ENCODE measurements around the gene RNF220.

Gene RNF220

GRCh38 chr1:44587796-44588460, 182.9 kb downstream of the RNF220 start:
- no peak for DNase-seq (ENCODE audit: low read depth in 1 of 2, low spot score in 1 of 2)
- TF ChIP-seq JUND (IDR thresholded peaks at IDR 0.05; ENCODE audit: low read depth): no peak
- in situ Hi-C loops (cut with HindIII; ENCODE audit: low pct_unique_long_range_greater_than_20kb, low sequenced_read_pairs): no loop called here

DNA sequence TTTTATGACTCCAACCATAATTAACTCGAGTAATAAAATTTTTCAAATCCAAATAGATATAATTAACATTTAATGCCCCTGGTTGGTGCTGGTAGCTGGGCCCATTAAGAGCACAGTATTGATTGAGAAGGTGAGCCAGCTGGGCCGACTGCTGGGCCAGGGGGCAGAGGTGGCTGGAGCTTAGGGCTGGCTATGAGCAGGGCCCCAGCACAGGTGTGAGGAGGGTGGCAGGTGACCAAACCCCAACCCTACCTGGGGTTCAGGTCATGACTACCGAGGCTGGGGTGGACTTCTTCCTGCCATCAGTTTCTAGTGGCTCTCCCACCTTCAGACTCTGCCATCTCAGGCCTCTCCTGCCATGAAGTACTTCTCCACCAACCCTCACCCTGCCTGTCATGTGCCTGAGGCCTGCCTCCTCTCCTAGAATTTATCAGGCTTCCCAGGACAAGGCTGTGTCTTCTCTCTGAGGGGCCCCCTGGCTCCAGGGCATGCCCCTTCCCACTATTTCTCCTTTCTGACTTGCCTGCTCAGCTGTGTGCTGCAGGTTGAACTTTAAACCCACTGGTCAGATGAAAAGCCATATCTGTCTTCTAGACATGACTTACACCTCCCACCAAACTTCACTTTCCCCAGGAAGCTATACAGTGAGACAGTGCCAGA, 183.6 kb downstream of the RNF220 start:
- no peak for TF ChIP-seq JUND (IDR thresholded peaks at IDR 0.05; ENCODE audit: low read depth)
- in situ Hi-C loops (cut with HindIII; ENCODE audit: low pct_unique_long_range_greater_than_20kb, low sequenced_read_pairs): no loop called here
- no peak for DNase-seq (ENCODE audit: low read depth in 1 of 2, low spot score in 1 of 2)

- DNase-seq (ENCODE audit: low read depth in 1 of 2, low spot score in 1 of 2): no peak
- in situ Hi-C loops (cut with HindIII; ENCODE audit: low pct_unique_long_range_greater_than_20kb, low sequenced_read_pairs): no loop called here
- no peak for TF ChIP-seq JUND (IDR thresholded peaks at IDR 0.05; ENCODE audit: low read depth)
Observed at GRCh38 chr1:44590475-44590874, 185.4 kb downstream of the RNF220 start.

- in situ Hi-C loops (cut with HindIII; ENCODE audit: low pct_unique_long_range_greater_than_20kb, low sequenced_read_pairs): no loop called here
- DNase-seq (ENCODE audit: low read depth in 1 of 2, low spot score in 1 of 2): no peak
- TF ChIP-seq JUND (IDR thresholded peaks at IDR 0.05; ENCODE audit: low read depth): no peak
Observed at GRCh38 chr1:44591381-44591780, 186.3 kb downstream of the RNF220 start.

DNA sequence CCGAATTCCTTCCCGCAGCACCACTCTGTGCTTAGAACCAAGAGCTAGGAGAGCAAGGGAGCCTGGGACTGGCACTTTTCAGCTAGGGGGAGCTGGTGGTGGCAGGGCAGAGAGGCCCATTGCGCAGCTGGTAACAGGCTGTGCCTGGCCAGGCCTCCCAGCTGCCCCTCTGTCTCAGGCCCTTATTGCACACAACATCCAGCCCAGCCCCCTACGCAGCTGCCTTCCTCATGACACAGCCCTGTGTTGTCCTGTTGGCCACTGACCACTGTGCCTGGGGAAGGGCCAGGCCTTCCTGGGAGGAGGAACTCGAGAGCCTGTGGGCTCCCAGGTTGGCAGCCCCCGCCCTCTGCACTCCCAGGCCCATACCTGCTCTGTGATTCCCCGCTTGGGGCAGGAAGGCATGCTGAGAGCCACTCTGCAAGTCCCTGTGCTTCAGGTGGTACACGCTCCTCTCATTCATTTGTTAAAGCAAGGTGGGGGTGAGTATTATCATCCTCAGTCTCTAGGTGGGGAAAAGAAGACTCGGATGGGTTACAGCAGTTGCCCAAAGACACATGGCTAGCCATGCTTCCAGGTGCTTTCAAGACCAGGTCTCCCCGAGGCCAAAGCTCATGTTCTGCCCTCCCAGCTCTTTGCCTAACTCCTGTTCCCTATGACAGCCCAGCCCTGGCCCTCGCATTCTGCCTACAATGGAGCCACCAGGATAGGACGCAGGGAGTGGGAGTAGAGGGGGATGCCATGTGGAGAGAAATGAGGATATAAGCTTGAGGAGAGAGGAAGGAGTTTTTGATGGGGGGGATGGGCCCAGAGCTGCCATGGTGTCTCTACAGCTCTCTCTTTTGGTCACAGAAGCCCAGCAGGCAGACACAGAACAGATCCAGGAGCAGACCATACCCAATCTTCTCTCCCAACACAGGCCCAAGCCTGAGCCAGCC, 187.4 kb downstream of the RNF220 start:
- TF ChIP-seq JUND (IDR thresholded peaks at IDR 0.05; ENCODE audit: low read depth): no peak
- no peak for DNase-seq (ENCODE audit: low read depth in 1 of 2, low spot score in 1 of 2)
- in situ Hi-C loops (cut with HindIII; ENCODE audit: low pct_unique_long_range_greater_than_20kb, low sequenced_read_pairs): no loop called here

GRCh38 chr1:44594353-44594752, 189.3 kb downstream of the RNF220 start:
- in situ Hi-C loops (cut with HindIII; ENCODE audit: low pct_unique_long_range_greater_than_20kb, low sequenced_read_pairs): no loop called here
- DNase-seq (ENCODE audit: low read depth in 1 of 2, low spot score in 1 of 2): no peak
- no peak for TF ChIP-seq JUND (IDR thresholded peaks at IDR 0.05; ENCODE audit: low read depth)

- in situ Hi-C loops (cut with HindIII; ENCODE audit: low pct_unique_long_range_greater_than_20kb, low sequenced_read_pairs): no loop called here
- TF ChIP-seq JUND (IDR thresholded peaks at IDR 0.05; ENCODE audit: low read depth): no peak
- peak; percentile 60 to 69 for DNase-seq (ENCODE audit: low read depth in 1 of 2, low spot score in 1 of 2)
Observed at GRCh38 chr1:44594871-44595735, 190.0 kb downstream of the RNF220 start.

DNA sequence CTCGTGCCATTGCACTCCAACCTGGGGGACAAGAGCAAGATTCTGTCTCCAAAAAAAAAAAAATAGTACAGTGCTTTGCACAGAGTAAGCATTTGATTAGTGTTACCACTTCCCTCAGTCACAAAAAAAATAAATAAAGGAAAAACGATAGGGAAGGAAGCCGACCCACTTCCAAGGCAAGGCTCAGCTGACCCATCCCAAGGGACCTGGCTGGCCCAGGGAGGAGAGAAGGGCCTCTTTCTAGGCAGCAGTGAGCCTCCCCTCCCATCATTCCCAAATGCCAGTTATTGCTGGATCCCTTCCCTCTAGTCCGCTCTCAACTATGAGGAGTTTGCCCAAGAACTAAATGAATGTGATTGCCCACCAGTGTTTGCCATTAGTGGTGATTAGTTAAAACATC, 191.5 kb downstream of the RNF220 start:
- no peak for TF ChIP-seq JUND (IDR thresholded peaks at IDR 0.05; ENCODE audit: low read depth)
- no peak for DNase-seq (ENCODE audit: low read depth in 1 of 2, low spot score in 1 of 2)
- in situ Hi-C loops (cut with HindIII; ENCODE audit: low pct_unique_long_range_greater_than_20kb, low sequenced_read_pairs): no loop called here

- no peak for DNase-seq (ENCODE audit: low read depth in 1 of 2, low spot score in 1 of 2)
- no peak for TF ChIP-seq JUND (IDR thresholded peaks at IDR 0.05; ENCODE audit: low read depth)
- in situ Hi-C loops (cut with HindIII; ENCODE audit: low pct_unique_long_range_greater_than_20kb, low sequenced_read_pairs): no loop called here
Observed at GRCh38 chr1:44598167-44598566, 193.1 kb downstream of the RNF220 start.

- in situ Hi-C loops (cut with HindIII; ENCODE audit: low pct_unique_long_range_greater_than_20kb, low sequenced_read_pairs): no loop called here
- TF ChIP-seq JUND (IDR thresholded peaks at IDR 0.05; ENCODE audit: low read depth): no peak
- no peak for DNase-seq (ENCODE audit: low read depth in 1 of 2, low spot score in 1 of 2)
Observed at GRCh38 chr1:44602634-44603628, 197.9 kb downstream of the RNF220 start.

DNA sequence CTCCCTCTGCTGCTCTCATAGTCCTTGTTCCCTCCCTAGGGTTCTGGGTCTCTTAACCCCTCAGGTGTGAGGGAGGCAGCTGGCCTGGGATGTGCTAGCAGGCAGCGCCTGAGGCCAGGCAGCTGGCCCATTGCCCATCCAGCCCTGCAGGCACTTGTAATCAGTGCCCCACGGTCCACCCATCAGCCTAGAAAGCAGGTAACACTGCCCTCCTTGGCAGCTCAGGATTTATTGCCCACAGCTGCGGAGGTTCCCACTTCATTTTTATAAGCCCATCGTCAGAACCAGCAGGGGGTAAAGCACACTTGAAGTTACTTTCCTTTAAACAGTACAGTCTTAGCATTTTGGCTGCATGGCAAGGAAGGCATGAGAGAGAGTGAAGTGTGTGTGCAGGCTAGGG, 198.7 kb downstream of the RNF220 start:
- DNase-seq (ENCODE audit: low read depth in 1 of 2, low spot score in 1 of 2): no peak
- in situ Hi-C loops (cut with HindIII; ENCODE audit: low pct_unique_long_range_greater_than_20kb, low sequenced_read_pairs): no loop called here
- TF ChIP-seq JUND (IDR thresholded peaks at IDR 0.05; ENCODE audit: low read depth): no peak

All from T47D (cell line).